Testis (tissue), 3 donors: ENCODE measurements around the gene ZNF236. TPM values are rescaled to one million over a fixed set of nuclear protein-coding genes. Genes with fewer than 3 reads are reported as not detected.
"Not testable (repeated sequence)": the region's sequence is repeated elsewhere in the genome, so short reads cannot be mapped to it uniquely, and the experiment has no call there.

Source experiments
- DNase-seq: peaks from one replicate; pipeline ENCODE4 v3.0.0-alpha.2; 2019
- H3K27ac ChIP-seq, 2 donors: fragments of 200-600 bp; sonication (generic); one replicate each; pipeline ENCODE4 v1.5.1; 2019
- H3K27me3 ChIP-seq: fragments of 200-600 bp; sonication (generic); one replicate; pipeline ENCODE4 v1.5.1; 2019
- H3K36me3 ChIP-seq: fragments of 200-600 bp; sonication (generic); one replicate; pipeline ENCODE4 v1.5.1; 2017; ENCODE audit warnings: low read depth; ENCODE audit errors: missing control alignments
- H3K4me1 ChIP-seq: fragments of 200-600 bp; sonication (generic); one replicate; pipeline ENCODE4 v1.5.1; 2019
- H3K4me3 ChIP-seq, 2 donors: fragments of 200-600 bp; sonication (generic); one replicate each; pipeline ENCODE4 v1.5.1; 2017 to 2019
- H3K9me3 ChIP-seq: fragments of 200-600 bp; sonication (generic); one replicate; pipeline ENCODE4 v1.5.1; 2017
- CTCF ChIP-seq, 3 experiments: fragments of 450-650 bp in 2 of 3; fragments of 200-600 bp in 1 of 3; sonication (generic) in 1 of 3; IDR thresholded peaks; one replicate each; pipeline ENCODE4 v1.5.1; 2016 to 2019; ENCODE audit warnings: antibody characterized with exemption in 3 of 3, mild to moderate bottlenecking in 2 of 3, moderate library complexity in 1 of 3
- POLR2A ChIP-seq: fragments of 450-650 bp; IDR thresholded peaks from one replicate; pipeline ENCODE4 v1.6.1; 2017; ENCODE audit warnings: antibody characterized with exemption, mild to moderate bottlenecking, moderate library complexity
- WGBS, 2 donors: methylation state at CpG; one replicate each; pipeline ENCODE4 v1.1.5; 2018; 5-methylcytosine and 5-hydroxymethylcytosine counted together
- intact Hi-C: fragments of 100-400 bp; cut with DNase I; formaldehyde crosslinking; loops from one replicate; pipeline ENCODE4 v1.15.1; 2023; ENCODE audit warnings: low total_unique reads
- polyA plus RNA-seq: library from polyadenylated mRNA; stranded (reverse); fragments of 350-450 nt; fragmentation: Illumina TruSeq; extraction: RNeasy Lipid Tissue Mini Kit (QIAGEN cat#74804); gene quantifications from one replicate; pipeline ENCODE4 v1.2.3, GENCODE V29; 2014; ENCODE audit warnings: low read depth, low replicate concordance; ENCODE audit not compliant: insufficient read depth
- total RNA-seq, 2 donors: library from RNA; depleted of rRNA; stranded (reverse); fragments of >200 nt; gene quantifications; one replicate each; pipeline ENCODE4 v1.2.3, GENCODE V29; 2016

ZNF236 gene
- total and polyA plus RNA-seq, 3 donors from 2014 or later: 19.5 to 58.2 (median 53.9) TPM

GRCh38 chr18:77015169-77015568 is 192.8 kb downstream of the ZNF236 start:
- TF ChIP-seq POLR2A (no peak), CTCF (IDR thresholded peaks at IDR 0.05) (no peak)
- DNase-seq: no peak
- H3K4me1 ChIP-seq: peaks cover 4% of the 10 kb centered on the region
- intact Hi-C loops: no loop called here
- H3K27me3 ChIP-seq: no peaks in the 10 kb centered on the region
- H3K9me3 ChIP-seq: no peaks in the 10 kb centered on the region
- H3K36me3 ChIP-seq: no peaks in the 10 kb centered on the region
- H3K27ac ChIP-seq: no peak overlapping the region
- H3K4me3 ChIP-seq: no peak overlapping the region
- WGBS, 2 donors: 81 to 88% methylated on average over 4 of the region's 4 CpGs

- intact Hi-C loops: no loop called here
- 79 to 87% methylated on average over 16 of the region's 16 CpGs for WGBS, 2 donors
- no peak for DNase-seq
Measured at GRCh38 chr18:77015771-77016710, 193.7 kb downstream of the ZNF236 start.

DNA sequence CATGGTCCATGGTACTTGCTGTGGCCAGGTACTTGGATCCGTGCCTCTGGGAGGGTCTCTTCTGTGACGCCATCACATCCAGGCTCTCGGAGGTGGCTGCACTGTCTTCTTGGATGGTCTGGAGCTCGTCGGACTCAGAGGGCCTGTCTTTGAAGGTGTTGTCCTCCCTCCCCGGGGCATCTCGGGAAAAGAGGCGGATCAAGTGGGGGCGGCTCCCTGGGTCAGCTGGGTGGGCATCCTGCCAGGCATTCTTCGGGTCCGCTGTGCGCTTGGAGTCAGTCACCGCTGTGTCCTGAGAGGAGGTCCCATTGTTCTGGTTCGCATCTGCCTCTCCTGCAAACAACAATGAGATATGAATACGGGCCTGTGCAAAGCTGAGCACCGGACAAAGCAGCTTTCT is 194.6 kb downstream of the ZNF236 start:
- DNase-seq: no peak
- Histone ChIP-seq H3K27me3 (no peaks in the 10 kb centered on the region), H3K36me3 (no peaks in the 10 kb centered on the region), H3K27ac (no peak overlapping the region), H3K4me1 (peaks cover 4% of the 10 kb centered on the region), H3K9me3 (no peaks in the 10 kb centered on the region), H3K4me3 (no peak overlapping the region)
- intact Hi-C loops: no loop called here
- TF ChIP-seq POLR2A (no peak), CTCF (IDR thresholded peaks at IDR 0.05) (no peak)
- 90% methylated on average over 16 of the region's 16 CpGs; no CpG with 5 or more reads in 1 of the 2 donors for WGBS, 2 donors

More at GRCh38 chr18:77015771-77016710, 193.7 kb downstream of the ZNF236 start:
- Histone ChIP-seq H3K4me1 (peaks cover 4% of the 10 kb centered on the region), H3K9me3 (no peaks in the 10 kb centered on the region), H3K27ac (no peak overlapping the region), H3K36me3 (no peaks in the 10 kb centered on the region), H3K4me3 (no peak overlapping the region), H3K27me3 (no peaks in the 10 kb centered on the region)
- no peak for TF ChIP-seq POLR2A
- no peak for TF ChIP-seq CTCF (IDR thresholded peaks at IDR 0.05)

- WGBS, 2 donors: 77 to 79% methylated on average over 6 of the region's 6 CpGs
- Histone ChIP-seq H3K27ac (no peak overlapping the region), H3K4me1 (peaks cover 4% of the 10 kb centered on the region), H3K4me3 (no peak overlapping the region), H3K36me3 (no peaks in the 10 kb centered on the region), H3K9me3 (no peaks in the 10 kb centered on the region), H3K27me3 (no peaks in the 10 kb centered on the region)
- TF ChIP-seq CTCF (IDR thresholded peaks at IDR 0.05) (no peak), POLR2A (no peak)
- intact Hi-C loops: no loop called here
- DNase-seq: no peak
Measured at GRCh38 chr18:77017355-77017754, 195.0 kb downstream of the ZNF236 start.

- H3K27ac ChIP-seq, H3K36me3 ChIP-seq, H3K4me1 ChIP-seq, H3K9me3 ChIP-seq, H3K27me3 ChIP-seq, H3K4me3 ChIP-seq, intact Hi-C loops, DNase-seq: not testable (repeated sequence)
Measured at GRCh38 chr18:77018650-77019049, 196.3 kb downstream of the ZNF236 start.
